BLaER1 treated with 17β-estradiol and CSF1 and Interleukin-3, amounts not matched to agents 10 nM and 100 nM (cell line): ENCODE results near the gene MAN1C1.

Experiments
- H3K27ac ChIP-seq, 11 experiments: shearing (Covaris generic); formaldehyde crosslinking; 2 replicates each; pipeline ENCODE4 v1.8.1; 2022
- H3K27me3 ChIP-seq, 11 experiments: shearing (Covaris generic); formaldehyde crosslinking; 2 replicates each; pipeline ENCODE4 v1.8.1; 2022
- H3K36me3 ChIP-seq, 11 experiments: shearing (Covaris generic); formaldehyde crosslinking; 2 replicates each; pipeline ENCODE4 v1.8.1; 2022
- H3K4me1 ChIP-seq, 10 experiments: shearing (Covaris generic); formaldehyde crosslinking; 2 replicates each; pipeline ENCODE4 v1.8.1; 2022
- H3K4me2 ChIP-seq, 11 experiments: shearing (Covaris generic); formaldehyde crosslinking; 2 replicates each; pipeline ENCODE4 v1.8.1; 2022
- H3K4me3 ChIP-seq, 10 experiments: shearing (Covaris generic); formaldehyde crosslinking; 2 replicates each; pipeline ENCODE4 v1.8.1; 2022
- H3K9ac ChIP-seq, 11 experiments: shearing (Covaris generic); formaldehyde crosslinking; 2 replicates each; pipeline ENCODE4 v1.8.1; 2022
- H3K9me3 ChIP-seq, 11 experiments: shearing (Covaris generic); formaldehyde crosslinking; replicated peaks in 1 of 11; 2 replicates each; pipeline ENCODE4 v1.8.1; 2022
- H4K20me1 ChIP-seq, 11 experiments: shearing (Covaris generic); formaldehyde crosslinking; 2 replicates each; pipeline ENCODE4 v1.8.1; 2022
- Cebpa-rat ChIP-seq, 11 experiments: shearing (Covaris generic); IDR thresholded peaks; 2 replicates each; pipeline ENCODE4 v1.8.1; 2022

MAN1C1 gene

DNA sequence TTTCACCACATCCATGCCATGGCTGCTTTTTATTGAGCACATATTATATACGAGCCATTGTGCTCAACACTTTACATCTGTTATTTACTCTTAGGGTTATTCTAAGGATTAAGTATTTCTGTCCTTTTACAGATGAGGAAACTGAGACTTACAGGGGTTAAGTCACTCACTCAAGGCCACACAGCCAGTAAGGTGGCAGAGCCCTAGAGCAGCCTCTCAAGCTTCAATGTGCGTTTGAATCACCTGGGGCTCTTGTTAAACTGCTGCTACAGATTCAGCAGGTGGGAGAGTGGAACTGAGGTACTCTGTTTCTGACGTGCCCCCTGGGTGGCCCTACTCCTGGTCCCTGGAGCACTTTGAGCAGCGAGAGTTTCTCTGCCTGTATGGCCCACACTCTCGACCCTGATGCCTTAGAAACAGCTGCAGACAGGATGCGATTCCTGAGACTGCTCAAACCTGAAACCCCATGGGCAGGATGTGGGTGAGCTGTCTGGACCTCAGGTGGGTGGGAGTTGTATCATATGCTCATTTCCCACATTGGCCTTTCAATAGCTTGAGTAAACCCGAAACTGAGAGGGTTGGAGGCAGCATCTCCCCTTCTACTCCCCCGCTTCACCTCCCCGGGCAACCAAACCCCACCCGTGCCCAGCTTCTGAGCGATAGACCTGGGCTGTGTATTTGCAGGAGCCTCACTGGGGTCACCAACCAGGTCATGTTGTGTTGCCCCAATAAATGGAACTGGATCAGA is 59.3 kb downstream of the MAN1C1 start:
- Histone ChIP-seq H3K4me3 (no peak overlapping the region), H3K9me3 (peaks cover 0 to 11% (median 0%) of the 10 kb centered on the region in 11 experiments; a peak in 4 of 22 replicates), H3K4me1 (peaks cover 9 to 16% (median 12%) of the 10 kb centered on the region in 10 experiments; a peak in 19 of 20 replicates), H4K20me1 (no peaks in the 10 kb centered on the region; a peak in 1 of 22 replicates), H3K27ac (no peak overlapping the region), H3K4me2 (peak overlapping the region in 9 of 11 experiments; percentile 2 to 56 (median 35); a peak in 15 of 22 replicates), H3K27me3 (no peaks in the 10 kb centered on the region), H3K36me3 (no peaks in the 10 kb centered on the region), H3K9ac (no peak overlapping the region)
- TF ChIP-seq Cebpa-rat (IDR thresholded peaks at IDR 0.05): no peak

GRCh38 chr1:25676488-25676887 is 59.9 kb downstream of the MAN1C1 start:
- H3K4me2 ChIP-seq: peak overlapping the region in 9 of 11 experiments; percentile 2 to 56 (median 35); a peak in 15 of 22 replicates
- H3K9ac ChIP-seq: no peak overlapping the region
- H4K20me1 ChIP-seq: no peaks in the 10 kb centered on the region; a peak in 1 of 22 replicates
- peaks cover 0 to 11% (median 0%) of the 10 kb centered on the region in 11 experiments; a peak in 4 of 22 replicates for H3K9me3 ChIP-seq
- H3K4me3 ChIP-seq: no peak overlapping the region
- H3K4me1 ChIP-seq: peaks cover 9 to 16% (median 12%) of the 10 kb centered on the region in 10 experiments; a peak in 19 of 20 replicates
- no peaks in the 10 kb centered on the region for H3K27me3 ChIP-seq
- no peak for TF ChIP-seq Cebpa-rat (IDR thresholded peaks at IDR 0.05)
- no peaks in the 10 kb centered on the region for H3K36me3 ChIP-seq
- H3K27ac ChIP-seq: no peak overlapping the region

GRCh38 chr1:25677193-25677773 is 60.7 kb downstream of the MAN1C1 start:
- no peak overlapping the region for H3K27ac ChIP-seq
- H3K4me3 ChIP-seq: no peak overlapping the region
- H3K4me2 ChIP-seq: no peak overlapping the region
- no peak overlapping the region for H3K9ac ChIP-seq
- peaks cover 9 to 16% (median 13%) of the 10 kb centered on the region in 10 experiments; a peak in 19 of 20 replicates for H3K4me1 ChIP-seq
- TF ChIP-seq Cebpa-rat (IDR thresholded peaks at IDR 0.05): no peak
- H3K27me3 ChIP-seq: peaks cover 0 to 3% (median 0%) of the 10 kb centered on the region in 11 experiments; a peak in 1 of 22 replicates
- H3K36me3 ChIP-seq: no peaks in the 10 kb centered on the region
- H3K9me3 ChIP-seq: peaks cover 0 to 4% (median 0%) of the 10 kb centered on the region in 11 experiments; a peak in 3 of 22 replicates
- H4K20me1 ChIP-seq: peaks cover 0 to 4% (median 0%) of the 10 kb centered on the region in 11 experiments; a peak in 2 of 22 replicates

DNA sequence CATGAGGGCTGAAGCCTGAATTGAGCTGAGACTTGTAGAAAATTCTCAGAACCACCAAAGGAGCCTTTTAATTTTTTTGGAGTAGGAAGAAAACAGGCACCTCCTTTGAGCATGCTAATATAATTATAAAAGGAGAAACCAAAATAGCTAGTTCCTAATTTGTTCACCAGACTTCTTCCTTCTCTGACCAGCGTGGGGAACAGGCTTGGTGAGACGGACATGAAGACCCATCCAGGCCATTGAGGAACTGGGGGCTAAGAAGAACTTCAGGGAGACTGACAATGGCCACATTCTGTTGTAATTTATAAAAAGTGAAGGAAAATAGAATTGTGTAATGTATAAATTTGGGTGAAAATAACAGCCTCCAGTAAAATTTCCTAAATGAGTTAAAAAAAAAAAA is 62.6 kb downstream of the MAN1C1 start:
- H3K9me3 ChIP-seq: no peaks in the 10 kb centered on the region
- H3K4me3 ChIP-seq: no peak overlapping the region
- peaks cover 0 to 14% (median 0%) of the 10 kb centered on the region in 11 experiments; a peak in 3 of 22 replicates for H4K20me1 ChIP-seq
- peak overlapping the region in 3 of 11 experiments; percentile 16 to 72 (median 53); a peak in 5 of 22 replicates for H3K4me2 ChIP-seq
- peaks cover 0 to 5% (median 0%) of the 10 kb centered on the region in 11 experiments; a peak in 1 of 22 replicates for H3K27me3 ChIP-seq
- H3K9ac ChIP-seq: no peak overlapping the region
- H3K4me1 ChIP-seq: peaks cover 9 to 27% (median 15%) of the 10 kb centered on the region in 10 experiments; a peak in 19 of 20 replicates
- no peaks in the 10 kb centered on the region for H3K36me3 ChIP-seq
- TF ChIP-seq Cebpa-rat (IDR thresholded peaks at IDR 0.05): no peak
- H3K27ac ChIP-seq: no peak overlapping the region

DNA sequence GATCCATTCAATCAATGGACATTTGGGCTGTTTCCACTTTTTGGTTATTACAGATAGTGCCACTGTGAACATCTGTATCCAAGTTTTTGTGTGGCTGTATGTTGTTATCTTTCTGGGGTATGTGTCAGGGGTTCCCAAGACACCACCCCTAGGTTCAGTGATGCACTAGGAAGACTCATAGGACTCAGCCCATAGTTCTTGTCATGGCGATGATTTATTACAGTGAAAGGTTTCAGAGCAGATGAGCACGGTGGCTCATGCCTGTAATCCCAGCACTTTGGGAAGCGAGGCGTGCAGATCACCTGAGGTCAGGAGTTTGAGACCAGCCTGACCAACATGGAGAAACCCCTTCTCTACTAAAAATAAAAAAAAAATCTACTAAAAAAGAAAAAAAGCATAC is 64.1 kb downstream of the MAN1C1 start:
- Histone ChIP-seq H3K9ac (no peak overlapping the region), H3K9me3 (no peaks in the 10 kb centered on the region), H4K20me1 (peaks cover 0 to 14% (median 0%) of the 10 kb centered on the region in 11 experiments; a peak in 3 of 22 replicates), H3K27ac (no peak overlapping the region), H3K4me1 (peaks cover 9 to 26% (median 15%) of the 10 kb centered on the region in 10 experiments; a peak in 19 of 20 replicates), H3K4me3 (no peak overlapping the region), H3K4me2 (no peak overlapping the region), H3K36me3 (no peaks in the 10 kb centered on the region), H3K27me3 (peaks cover 0 to 5% (median 0%) of the 10 kb centered on the region in 11 experiments; a peak in 1 of 22 replicates)
- no peak for TF ChIP-seq Cebpa-rat (IDR thresholded peaks at IDR 0.05)

DNA sequence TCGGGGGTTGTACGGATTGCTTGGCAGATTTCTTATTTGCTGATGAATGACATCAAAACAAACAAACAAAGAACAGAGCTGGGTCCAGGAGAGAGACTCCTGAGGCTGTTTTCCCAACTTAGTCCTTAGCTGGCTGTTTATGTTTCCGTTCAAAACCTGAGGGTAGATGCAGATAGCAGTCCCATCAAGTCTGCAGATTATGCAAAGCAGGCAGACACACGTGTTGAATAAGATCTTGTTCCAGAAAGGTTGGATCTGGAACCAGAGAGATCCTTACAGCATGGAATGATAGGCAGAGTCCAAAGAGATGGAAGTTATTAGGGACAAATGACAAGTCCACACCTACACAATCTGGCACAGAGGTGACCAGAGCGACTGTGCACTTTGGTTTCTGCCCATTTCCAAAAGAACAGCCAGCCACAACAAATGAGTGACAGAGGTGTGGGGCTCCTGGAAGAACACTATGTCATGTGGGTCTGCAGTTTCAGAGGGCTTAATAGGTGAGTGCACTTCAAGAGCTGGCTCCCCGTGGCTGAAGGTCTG is 65.5 kb downstream of the MAN1C1 start:
- Histone ChIP-seq H3K36me3 (no peaks in the 10 kb centered on the region), H4K20me1 (peaks cover 0 to 14% (median 0%) of the 10 kb centered on the region in 11 experiments; a peak in 3 of 22 replicates), H3K9ac (no peak overlapping the region), H3K27ac (no peak overlapping the region), H3K4me1 (peaks cover 0 to 14% (median 8%) of the 10 kb centered on the region in 10 experiments; a peak in 12 of 20 replicates), H3K9me3 (no peaks in the 10 kb centered on the region), H3K27me3 (peaks cover 0 to 5% (median 0%) of the 10 kb centered on the region in 11 experiments; a peak in 1 of 22 replicates), H3K4me2 (peak overlapping the region in 4 of 11 experiments; percentile 10 to 33 (median 14); a peak in 2 of 22 replicates), H3K4me3 (no peak overlapping the region)
- no peak for TF ChIP-seq Cebpa-rat (IDR thresholded peaks at IDR 0.05)

GRCh38 chr1:25683177-25683576 is 66.6 kb downstream of the MAN1C1 start:
- peaks cover 0 to 14% (median 8%) of the 10 kb centered on the region in 10 experiments; a peak in 11 of 20 replicates for H3K4me1 ChIP-seq
- no peak overlapping the region for H3K27ac ChIP-seq
- H3K4me3 ChIP-seq: no peak overlapping the region
- H3K9ac ChIP-seq: no peak overlapping the region
- TF ChIP-seq Cebpa-rat (IDR thresholded peaks at IDR 0.05): no peak
- H3K9me3 ChIP-seq: no peaks in the 10 kb centered on the region
- H3K4me2 ChIP-seq: peak overlapping the region in 3 of 11 experiments; percentile 10 to 33 (median 11); a peak in 2 of 22 replicates
- H3K36me3 ChIP-seq: no peaks in the 10 kb centered on the region
- peaks cover 0 to 14% (median 0%) of the 10 kb centered on the region in 11 experiments; a peak in 4 of 22 replicates for H4K20me1 ChIP-seq
- H3K27me3 ChIP-seq: peaks cover 0 to 5% (median 0%) of the 10 kb centered on the region in 11 experiments; a peak in 1 of 22 replicates

DNA sequence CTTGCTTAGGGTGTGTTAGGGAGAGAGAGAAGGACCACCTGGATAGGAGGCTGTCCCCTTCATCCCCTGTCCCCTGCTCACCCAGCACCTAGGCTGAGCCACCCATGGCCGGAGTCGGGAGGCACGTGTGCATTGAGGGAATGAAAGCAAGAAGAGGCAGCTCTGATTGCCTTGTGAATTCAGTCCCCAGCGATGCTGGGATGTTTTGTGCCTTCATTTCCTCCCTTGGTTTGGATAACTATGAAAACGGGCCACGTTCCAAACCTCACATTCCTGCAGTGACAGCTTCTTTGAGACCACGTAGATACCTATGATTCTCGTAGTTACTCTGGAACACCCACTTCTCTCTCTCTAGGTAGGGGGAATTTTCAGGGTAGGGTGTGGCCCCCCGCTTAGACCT is 67.1 kb downstream of the MAN1C1 start:
- H4K20me1 ChIP-seq: peaks cover 0 to 16% (median 0%) of the 10 kb centered on the region in 11 experiments; a peak in 5 of 22 replicates
- H3K9me3 ChIP-seq: no peaks in the 10 kb centered on the region
- H3K4me3 ChIP-seq: no peak overlapping the region
- no peaks in the 10 kb centered on the region for H3K36me3 ChIP-seq
- H3K4me2 ChIP-seq: peak overlapping the region in 1 of 11 experiments; percentile 11; a peak in 1 of 22 replicates
- no peak overlapping the region for H3K27ac ChIP-seq
- peaks cover 0 to 5% (median 0%) of the 10 kb centered on the region in 11 experiments; a peak in 1 of 22 replicates for H3K27me3 ChIP-seq
- no peak overlapping the region for H3K9ac ChIP-seq
- TF ChIP-seq Cebpa-rat (IDR thresholded peaks at IDR 0.05): no peak
- peaks cover 0 to 17% (median 8%) of the 10 kb centered on the region in 10 experiments; a peak in 11 of 20 replicates for H3K4me1 ChIP-seq
